PFSK-1 (cell line): ENCODE data around the gene ELMO1.

Experiments
- FOXP2 ChIP-seq: optimal IDR thresholded peaks from 2 replicates; pipeline ENCODE3; 2011; ENCODE audit warnings: borderline replicate concordance, control low read depth, inconsistent platforms; ENCODE audit not compliant: insufficient read depth; ENCODE audit errors: extremely low read length, extremely low read depth
- POLR2AphosphoS5 ChIP-seq: IDR thresholded peaks from 2 replicates; pipeline ENCODE4 v1.6.1; 2012; ENCODE audit warnings: low read depth, mild to moderate bottlenecking, control low read depth, low read length, moderate library complexity
- SIN3A ChIP-seq: IDR thresholded peaks from 2 replicates; pipeline ENCODE4 v1.6.1; 2012; ENCODE audit warnings: mild to moderate bottlenecking, low read length, moderate library complexity, borderline replicate concordance; ENCODE audit not compliant: insufficient read depth
- TAF1 ChIP-seq: IDR thresholded peaks from 2 replicates; pipeline ENCODE4 v1.6.1; 2012; ENCODE audit warnings: low read length, control low read depth, borderline replicate concordance; ENCODE audit not compliant: insufficient read depth
- TF ChIP-seq, protein P1 (sequence below), 2 experiments: IDR thresholded peaks; 2 replicates each; pipeline versions ENCODE4 v1.6.1 to v1.8.0; 2011 to 2012; ENCODE audit warnings: low read depth in 2 of 2, low read length in 2 of 2, control low read depth in 1 of 2, inconsistent platforms in 1 of 2, mild to moderate bottlenecking in 1 of 2, moderate library complexity in 1 of 2; ENCODE audit not compliant: insufficient read depth in 1 of 2

DNA sequence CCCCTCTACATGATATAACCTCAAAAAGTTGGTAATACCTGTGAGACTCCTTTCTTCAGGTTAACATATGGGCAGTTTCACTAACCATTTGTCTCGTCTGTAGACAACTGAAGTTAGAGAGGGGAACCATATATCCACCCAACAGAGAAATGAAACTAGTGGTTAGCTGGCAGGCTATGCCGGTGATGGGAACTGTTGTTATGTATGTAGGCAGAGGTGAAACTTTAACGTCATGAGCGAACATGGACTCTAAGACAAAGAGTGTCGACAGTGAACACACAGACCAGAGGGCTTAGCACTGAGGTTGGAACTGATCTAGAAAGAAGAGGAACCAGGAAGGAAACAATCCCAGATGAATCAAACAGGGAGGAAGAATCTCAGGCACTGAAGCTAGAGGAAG lies 112.4 kb downstream of the ELMO1 start:
- TF ChIP-seq, protein P1, sequence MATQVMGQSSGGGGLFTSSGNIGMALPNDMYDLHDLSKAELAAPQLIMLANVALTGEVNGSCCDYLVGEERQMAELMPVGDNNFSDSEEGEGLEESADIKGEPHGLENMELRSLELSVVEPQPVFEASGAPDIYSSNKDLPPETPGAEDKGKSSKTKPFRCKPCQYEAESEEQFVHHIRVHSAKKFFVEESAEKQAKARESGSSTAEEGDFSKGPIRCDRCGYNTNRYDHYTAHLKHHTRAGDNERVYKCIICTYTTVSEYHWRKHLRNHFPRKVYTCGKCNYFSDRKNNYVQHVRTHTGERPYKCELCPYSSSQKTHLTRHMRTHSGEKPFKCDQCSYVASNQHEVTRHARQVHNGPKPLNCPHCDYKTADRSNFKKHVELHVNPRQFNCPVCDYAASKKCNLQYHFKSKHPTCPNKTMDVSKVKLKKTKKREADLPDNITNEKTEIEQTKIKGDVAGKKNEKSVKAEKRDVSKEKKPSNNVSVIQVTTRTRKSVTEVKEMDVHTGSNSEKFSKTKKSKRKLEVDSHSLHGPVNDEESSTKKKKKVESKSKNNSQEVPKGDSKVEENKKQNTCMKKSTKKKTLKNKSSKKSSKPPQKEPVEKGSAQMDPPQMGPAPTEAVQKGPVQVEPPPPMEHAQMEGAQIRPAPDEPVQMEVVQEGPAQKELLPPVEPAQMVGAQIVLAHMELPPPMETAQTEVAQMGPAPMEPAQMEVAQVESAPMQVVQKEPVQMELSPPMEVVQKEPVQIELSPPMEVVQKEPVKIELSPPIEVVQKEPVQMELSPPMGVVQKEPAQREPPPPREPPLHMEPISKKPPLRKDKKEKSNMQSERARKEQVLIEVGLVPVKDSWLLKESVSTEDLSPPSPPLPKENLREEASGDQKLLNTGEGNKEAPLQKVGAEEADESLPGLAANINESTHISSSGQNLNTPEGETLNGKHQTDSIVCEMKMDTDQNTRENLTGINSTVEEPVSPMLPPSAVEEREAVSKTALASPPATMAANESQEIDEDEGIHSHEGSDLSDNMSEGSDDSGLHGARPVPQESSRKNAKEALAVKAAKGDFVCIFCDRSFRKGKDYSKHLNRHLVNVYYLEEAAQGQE (IDR thresholded peaks at IDR 0.05; ENCODE audit: insufficient read depth in 1 of 2, low read depth in 2 of 2, low read length in 2 of 2) = no peak
- TF ChIP-seq POLR2AphosphoS5 (no peak), TAF1 (no peak), SIN3A (no peak), FOXP2 (no peak)
